ENCODE data around the gene CRKL.
"Not testable (repeated sequence)": the region's sequence is repeated elsewhere in the genome, so short reads cannot be mapped to it uniquely, and the experiment has no call there.

The CRKL gene, protein sequence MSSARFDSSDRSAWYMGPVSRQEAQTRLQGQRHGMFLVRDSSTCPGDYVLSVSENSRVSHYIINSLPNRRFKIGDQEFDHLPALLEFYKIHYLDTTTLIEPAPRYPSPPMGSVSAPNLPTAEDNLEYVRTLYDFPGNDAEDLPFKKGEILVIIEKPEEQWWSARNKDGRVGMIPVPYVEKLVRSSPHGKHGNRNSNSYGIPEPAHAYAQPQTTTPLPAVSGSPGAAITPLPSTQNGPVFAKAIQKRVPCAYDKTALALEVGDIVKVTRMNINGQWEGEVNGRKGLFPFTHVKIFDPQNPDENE

DNA sequence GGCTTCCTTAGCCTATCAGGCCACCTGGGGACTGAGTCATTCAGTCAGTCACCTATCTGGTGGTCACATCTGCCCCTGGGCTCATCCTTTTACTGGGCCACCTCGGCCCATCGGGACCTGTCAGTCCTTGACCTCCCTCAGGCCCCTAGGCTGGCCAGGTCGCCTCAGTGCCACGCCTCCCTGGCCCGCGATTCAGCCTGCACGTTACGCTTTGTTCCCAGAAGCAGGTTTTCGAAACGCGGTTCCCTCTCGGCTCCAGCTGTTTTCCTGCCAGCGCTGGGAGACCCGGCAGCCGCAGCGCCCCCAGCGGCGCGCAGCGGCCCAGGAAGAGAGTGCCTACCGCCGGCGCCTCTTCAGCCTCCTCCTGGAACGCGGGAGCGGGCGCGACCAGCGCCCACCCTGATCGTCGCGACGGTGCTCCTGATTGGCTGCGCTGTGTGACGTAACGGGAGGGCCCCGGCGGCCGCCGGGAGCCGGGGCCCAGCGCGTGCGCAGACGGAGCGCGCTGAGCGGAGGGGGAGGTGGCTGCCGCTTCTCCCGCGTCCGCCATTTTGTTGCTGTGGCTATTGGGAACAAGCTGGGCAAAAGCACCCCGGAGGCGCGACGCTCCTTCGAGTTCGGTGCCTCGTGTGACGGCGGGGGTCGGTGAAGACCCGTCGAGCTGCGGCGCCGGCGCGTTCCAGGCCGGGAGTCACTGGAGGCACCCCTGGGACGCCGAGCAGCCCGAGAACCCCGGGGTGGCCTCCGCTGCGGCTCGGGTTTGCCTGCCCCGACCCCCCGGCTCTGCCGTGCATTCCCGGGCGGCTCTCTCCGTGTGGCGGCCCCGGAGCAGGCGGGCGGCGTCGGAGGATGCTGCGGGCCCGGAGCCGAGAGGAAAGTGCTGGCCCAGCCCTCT, at the start of gene CRKL:
Gene CRKL (plus strand): TSS at position 492 of the 895 bp plus-strand sequence. CDS start 528 bp downstream, outside the sequence.
- DNase-seq (ENCODE audit: low read depth in 1 of 2, low spot score in 1 of 2): peak; percentile 92 to 93

DNA sequence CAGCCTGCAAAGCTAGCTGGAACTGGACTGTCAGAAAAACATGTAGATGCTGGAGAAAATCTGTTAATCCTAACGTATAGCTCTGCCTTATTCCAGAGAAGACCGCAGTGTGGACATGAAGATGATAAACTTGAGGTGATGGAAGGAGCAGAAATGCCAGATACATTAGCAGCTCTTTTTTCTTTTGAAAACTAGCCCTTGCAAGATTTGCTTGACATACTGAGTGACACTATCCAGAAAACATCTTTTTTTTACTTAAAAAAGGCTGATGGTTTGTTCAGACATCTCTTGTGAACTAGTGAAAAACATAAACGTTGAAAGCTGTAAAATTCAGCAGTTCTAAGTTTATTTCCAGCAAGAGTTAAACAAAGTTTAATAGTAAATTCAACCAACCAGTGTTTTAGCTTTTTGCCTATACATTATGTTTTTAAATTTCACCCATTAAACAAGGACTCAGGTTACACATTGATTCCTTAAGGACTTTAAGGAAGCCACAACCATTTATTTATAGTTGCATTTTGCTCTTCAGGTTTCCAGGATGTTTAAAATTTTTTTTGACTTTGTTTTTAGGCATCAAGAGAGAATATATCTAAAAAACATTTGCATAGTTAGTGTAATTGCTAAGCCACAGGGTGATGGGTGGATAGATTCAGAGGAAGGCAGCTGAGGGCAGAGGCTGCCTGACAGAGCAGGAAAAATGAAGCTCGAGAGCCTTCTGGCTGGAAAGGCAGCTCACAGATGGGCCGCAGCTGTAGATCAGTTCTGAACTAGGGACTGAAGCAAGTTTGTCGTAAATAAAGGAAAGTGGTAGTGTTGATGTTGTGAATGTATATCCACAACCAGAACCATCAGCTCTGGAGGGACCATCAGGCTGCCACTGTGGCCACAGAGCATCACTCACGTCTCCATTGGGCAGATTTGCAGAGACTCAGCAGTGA, 48.9 kb upstream of the CRKL start:
- no peak for DNase-seq (ENCODE audit: low read depth in 1 of 2, low spot score in 1 of 2)

GRCh38 chr22:20869234-20869633, 48.0 kb upstream of the CRKL start:
- DNase-seq (ENCODE audit: low read depth in 1 of 2, low spot score in 1 of 2): no peak

DNA sequence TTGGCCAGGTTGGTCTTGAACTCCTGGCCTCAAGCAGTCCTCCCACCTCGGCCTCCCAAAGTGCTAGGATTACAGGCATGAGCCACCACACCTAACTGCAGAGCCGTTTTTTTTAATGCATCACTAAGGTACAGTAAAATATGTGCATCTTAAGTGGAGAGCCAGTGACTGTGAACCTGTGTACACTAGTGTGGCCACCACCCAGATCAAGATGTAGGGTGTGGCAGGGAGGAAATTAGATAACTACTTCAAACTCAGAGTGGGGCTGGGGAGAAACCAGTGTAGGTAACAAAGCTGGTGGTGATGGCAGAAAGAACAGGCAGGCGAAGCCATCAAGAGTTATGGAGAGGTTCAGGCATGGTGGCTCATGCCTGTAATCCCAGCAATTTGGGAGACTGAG, 44.0 kb upstream of the CRKL start:
- DNase-seq (ENCODE audit: low read depth in 1 of 2, low spot score in 1 of 2): no peak

- no peak for DNase-seq (ENCODE audit: low read depth in 1 of 2, low spot score in 1 of 2)
Observed at GRCh38 chr22:20875296-20875695, 41.9 kb upstream of the CRKL start.

DNA sequence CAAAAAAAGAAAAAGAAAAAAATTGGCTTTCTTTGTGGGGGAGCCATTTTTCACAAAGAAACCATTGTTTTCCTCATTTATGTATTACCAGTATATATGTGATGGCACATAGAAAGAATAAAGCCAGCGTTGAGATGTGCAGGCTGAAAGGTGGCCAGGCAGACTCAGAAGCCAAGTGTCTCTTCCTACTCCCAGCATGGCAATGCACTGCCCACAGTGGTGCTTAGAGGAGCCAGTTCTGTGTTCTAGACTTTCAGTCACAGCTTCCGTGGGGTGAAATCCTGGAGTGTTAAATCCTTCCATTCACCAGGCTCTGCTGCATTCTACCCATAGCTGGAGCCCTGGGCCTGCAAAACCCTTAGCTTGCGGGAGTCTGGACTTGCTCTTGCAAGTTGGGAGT, 39.5 kb upstream of the CRKL start:
- no peak for DNase-seq (ENCODE audit: low read depth in 1 of 2, low spot score in 1 of 2)

GRCh38 chr22:20881231-20881630, 36.0 kb upstream of the CRKL start:
- no peak for DNase-seq (ENCODE audit: low read depth in 1 of 2, low spot score in 1 of 2)

GRCh38 chr22:20881869-20882815, 35.1 kb upstream of the CRKL start:
- no peak for DNase-seq (ENCODE audit: low read depth in 1 of 2, low spot score in 1 of 2)

- no peak for DNase-seq (ENCODE audit: low read depth in 1 of 2, low spot score in 1 of 2)
Observed at GRCh38 chr22:20882855-20883254, 34.4 kb upstream of the CRKL start.

- DNase-seq (ENCODE audit: low read depth in 1 of 2, low spot score in 1 of 2): no peak
Observed at GRCh38 chr22:20884454-20884853, 32.8 kb upstream of the CRKL start.

DNA sequence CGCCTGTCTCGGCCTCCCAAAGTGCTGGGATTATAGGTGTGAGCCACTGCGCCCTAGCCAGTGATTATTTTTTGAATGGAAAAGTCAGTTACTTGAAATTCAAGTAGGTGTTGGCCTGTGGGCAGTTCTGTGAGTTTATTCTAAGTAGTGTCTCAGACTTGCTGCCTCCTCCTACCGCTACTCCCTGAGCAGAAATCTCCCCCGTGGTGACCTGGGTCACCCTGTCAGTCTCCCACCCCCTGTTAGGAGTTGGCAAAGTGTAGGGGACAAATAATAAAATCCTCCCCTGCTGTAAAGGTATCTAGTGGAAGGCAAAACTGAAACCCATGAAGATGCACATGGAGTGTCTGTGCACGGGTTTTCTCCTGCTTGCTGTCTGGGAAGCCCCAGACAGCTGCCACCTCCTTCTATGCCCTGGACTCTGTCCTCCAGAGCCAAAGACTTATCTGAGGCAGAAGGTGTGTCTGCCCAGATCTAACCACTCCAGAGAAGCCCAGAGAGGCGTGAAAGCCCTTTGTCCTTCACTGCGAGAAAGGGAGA, 32.1 kb upstream of the CRKL start:
- no peak for DNase-seq (ENCODE audit: low read depth in 1 of 2, low spot score in 1 of 2)

- DNase-seq (ENCODE audit: low read depth in 1 of 2, low spot score in 1 of 2): peak in 1 of 2 donors; percentile 5
Observed at GRCh38 chr22:20885557-20886323, 31.5 kb upstream of the CRKL start.

DNA sequence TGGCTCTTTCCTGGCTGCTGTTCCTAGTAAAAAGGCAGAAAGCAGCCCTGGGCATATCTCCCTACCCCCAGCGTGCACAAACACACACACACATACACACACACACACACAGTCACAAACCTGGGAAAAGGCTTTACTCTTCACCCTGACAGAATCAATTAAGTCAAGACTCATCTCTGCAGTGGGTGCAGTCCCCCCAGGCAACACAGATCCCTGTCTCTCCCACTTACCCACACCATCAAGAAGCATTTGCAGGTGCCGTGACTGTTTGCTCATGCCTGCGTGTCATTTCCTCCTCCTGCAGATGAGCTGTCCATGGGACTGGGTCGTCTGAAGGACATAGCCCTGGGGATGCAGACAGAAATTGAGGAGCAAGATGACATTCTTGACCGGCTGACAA, 29.8 kb upstream of the CRKL start:
- no peak for DNase-seq (ENCODE audit: low read depth in 1 of 2, low spot score in 1 of 2)

- no peak for DNase-seq (ENCODE audit: low read depth in 1 of 2, low spot score in 1 of 2)
Observed at GRCh38 chr22:20889025-20889704, 28.0 kb upstream of the CRKL start.

- DNase-seq (ENCODE audit: low read depth in 1 of 2, low spot score in 1 of 2): no peak
Observed at GRCh38 chr22:20889904-20890540, 27.2 kb upstream of the CRKL start.

DNA sequence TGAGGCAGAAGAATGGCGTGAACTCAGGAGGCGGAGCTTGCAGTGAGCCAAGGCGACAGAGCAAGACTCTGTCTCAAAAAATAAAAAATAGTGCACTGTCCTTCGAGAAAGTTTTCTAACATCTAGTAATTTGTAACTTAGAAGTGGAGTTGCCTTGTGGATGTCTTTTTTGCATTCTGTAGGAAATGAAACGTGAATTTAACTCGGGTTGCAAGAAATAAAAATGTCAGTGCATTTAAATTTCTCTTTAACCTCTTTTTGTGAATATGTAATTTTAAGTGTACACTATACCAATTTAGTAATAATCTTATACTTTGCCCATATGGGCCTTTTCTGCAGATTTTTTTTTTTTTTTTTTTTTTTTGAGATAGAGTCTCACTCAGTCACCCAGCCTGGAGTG, 26.2 kb upstream of the CRKL start:
- no peak for DNase-seq (ENCODE audit: low read depth in 1 of 2, low spot score in 1 of 2)

GRCh38 chr22:20897737-20898136, 19.5 kb upstream of the CRKL start:
- not testable (repeated sequence) for DNase-seq (ENCODE audit: low read depth in 1 of 2, low spot score in 1 of 2)

- DNase-seq (ENCODE audit: low read depth in 1 of 2, low spot score in 1 of 2): no peak
Observed at GRCh38 chr22:20899827-20900423, 17.3 kb upstream of the CRKL start.

Data from stimulated activated CD4-positive, alpha-beta T cell treated with anti-CD3 and anti-CD28 coated beads, Interleukin-15, amount 100 ng/mL, for 1 hour (primary cell).